Muscle layer of duodenum (tissue), 2 donors: ENCODE results near the gene TSPAN11.

Experiments
- H3K27ac ChIP-seq: one replicate; pipeline ENCODE4 v1.7.0; 2013; ENCODE audit warnings: mild to moderate bottlenecking, low read length
- H3K27me3 ChIP-seq: one replicate; pipeline ENCODE4 v1.7.0; 2013; ENCODE audit warnings: low read depth, mild to moderate bottlenecking, control low read depth, low read length
- H3K36me3 ChIP-seq, 2 donors: one replicate each; pipeline ENCODE4 v1.7.0; 2013; ENCODE audit warnings: low read length in 2 of 2, control low read depth in 1 of 2, mild to moderate bottlenecking in 1 of 2; ENCODE audit not compliant: insufficient read depth in 2 of 2, control insufficient read depth in 1 of 2
- H3K4me1 ChIP-seq, 2 donors: one replicate each; pipeline ENCODE4 v1.7.0; 2013; ENCODE audit warnings: low read length in 2 of 2, mild to moderate bottlenecking in 2 of 2, control low read depth in 1 of 2, moderate library complexity in 1 of 2; ENCODE audit not compliant: insufficient read depth in 2 of 2, control insufficient read depth in 1 of 2
- H3K4me3 ChIP-seq, 2 donors: one replicate each; pipeline ENCODE4 v1.7.0; 2013; ENCODE audit warnings: low read length in 2 of 2, low read depth in 1 of 2, mild to moderate bottlenecking in 1 of 2
- H3K9me3 ChIP-seq, 2 donors: one replicate each; pipeline ENCODE4 v1.7.0; 2013; ENCODE audit warnings: low read length in 2 of 2, control low read depth in 1 of 2, mild to moderate bottlenecking in 1 of 2; ENCODE audit not compliant: control insufficient read depth in 1 of 2
- donor health status: healthy.

TSPAN11 gene

DNA sequence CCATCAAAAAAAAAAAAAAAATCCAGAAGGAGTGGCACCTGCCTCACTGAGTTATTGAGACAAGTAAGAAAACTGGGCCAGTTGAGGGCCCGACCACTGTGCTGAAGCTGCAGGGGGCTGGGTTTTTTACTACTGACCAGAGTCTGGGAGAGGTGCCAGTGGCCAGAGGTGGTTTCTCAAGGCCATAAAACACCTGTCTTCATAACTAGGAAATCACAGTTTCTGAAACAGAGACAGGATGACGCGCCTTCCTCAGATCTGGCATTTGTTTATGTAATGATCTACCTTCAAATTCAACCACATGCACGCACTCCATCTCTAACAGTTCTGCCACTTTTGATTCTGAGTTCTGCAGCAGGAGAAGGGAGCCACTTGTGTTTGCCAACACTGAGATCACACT is 12.7 kb downstream of the TSPAN11 start:
- Histone ChIP-seq H3K27ac (no peak overlapping the region), H3K4me3 (no peak overlapping the region), H3K27me3 (no peaks in the 10 kb centered on the region), H3K36me3 (no peaks in the 10 kb centered on the region), H3K4me1 (peaks cover 0 to 7% of the 10 kb centered on the region in 2 donors), H3K9me3 (no peaks in the 10 kb centered on the region)

DNA sequence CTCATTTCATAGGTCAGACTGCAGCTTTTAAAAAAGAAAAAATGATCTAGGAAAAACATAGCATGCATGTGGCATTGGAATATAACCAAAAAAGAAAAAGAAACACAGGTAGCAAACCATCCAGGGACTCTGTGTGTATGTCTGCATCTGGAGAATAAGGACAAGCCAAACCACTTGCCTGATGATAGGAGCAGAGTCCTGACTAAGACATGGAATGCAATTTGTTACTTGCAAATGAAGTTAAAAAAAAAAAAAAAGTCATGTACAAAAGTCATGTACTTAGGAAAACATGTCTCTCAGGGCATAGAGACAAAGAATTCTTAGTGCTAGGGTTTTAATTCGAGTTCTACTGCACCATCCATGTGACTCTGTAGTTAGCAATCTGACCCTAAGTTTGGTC is 15.9 kb downstream of the TSPAN11 start:
- Histone ChIP-seq H3K4me3 (no peak overlapping the region), H3K27me3 (no peaks in the 10 kb centered on the region), H3K36me3 (no peaks in the 10 kb centered on the region), H3K27ac (no peak overlapping the region), H3K9me3 (no peaks in the 10 kb centered on the region), H3K4me1 (peaks cover 0 to 11% of the 10 kb centered on the region in 2 donors)

DNA sequence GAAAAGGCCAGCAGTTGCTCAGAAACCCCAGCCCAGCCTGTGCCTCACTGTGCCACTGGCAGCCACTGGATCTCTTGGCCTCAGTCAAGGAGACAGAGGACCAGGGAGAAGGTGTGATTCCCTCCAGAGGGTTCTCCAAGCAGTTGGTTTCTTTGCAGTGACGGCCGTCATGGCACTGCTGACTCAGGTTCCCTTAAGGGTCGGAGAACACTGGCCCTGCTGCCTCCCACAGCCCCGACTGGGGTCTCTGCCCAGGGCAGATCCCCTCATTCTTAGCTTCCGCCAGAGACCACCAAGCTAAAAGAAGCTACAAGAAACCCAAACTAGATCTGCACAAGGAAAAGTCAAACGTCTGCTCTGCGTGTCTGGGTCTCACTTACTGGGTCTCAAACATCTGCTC is 16.4 kb downstream of the TSPAN11 start:
- no peaks in the 10 kb centered on the region for H3K36me3 ChIP-seq
- H3K4me3 ChIP-seq = no peak overlapping the region
- no peaks in the 10 kb centered on the region for H3K27me3 ChIP-seq
- H3K27ac ChIP-seq = no peak overlapping the region
- H3K4me1 ChIP-seq = peaks cover 0 to 11% of the 10 kb centered on the region in 2 donors
- H3K9me3 ChIP-seq = no peaks in the 10 kb centered on the region

DNA sequence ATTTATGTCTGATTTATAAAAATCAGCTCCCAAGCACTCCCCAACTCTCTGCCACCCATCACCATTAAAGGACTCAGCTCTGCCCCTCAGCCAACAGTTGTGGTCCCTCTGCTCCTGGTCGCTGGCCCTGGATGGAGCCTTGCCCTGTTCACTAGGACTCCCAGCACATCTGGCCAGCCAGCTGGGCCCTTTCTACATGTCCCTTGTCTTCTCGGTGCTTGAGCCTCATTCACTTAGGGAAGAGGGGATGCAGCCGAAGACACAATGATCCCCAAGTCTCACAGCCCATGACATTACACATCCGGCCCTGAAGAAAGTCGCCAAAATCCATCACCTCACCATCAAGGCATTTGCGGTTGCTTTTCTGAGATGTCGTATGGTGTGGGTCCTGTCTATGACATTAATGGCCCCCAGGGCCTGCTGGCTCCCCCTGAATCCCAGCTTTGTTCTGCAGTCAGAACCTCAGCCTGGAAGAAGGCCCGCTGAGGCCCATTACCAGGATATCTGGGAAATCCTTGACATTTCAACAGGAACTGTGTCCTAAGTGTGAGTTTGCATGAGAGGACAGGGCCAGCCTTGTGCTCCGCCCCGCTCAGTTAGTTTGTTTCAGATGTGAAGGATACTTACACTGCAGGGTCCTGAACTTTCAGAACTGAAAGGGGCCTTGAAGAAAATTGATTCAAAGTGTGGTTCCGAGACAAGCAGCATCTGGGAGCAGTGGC is 19.1 kb downstream of the TSPAN11 start:
- H3K9me3 ChIP-seq = no peaks in the 10 kb centered on the region
- peaks cover 0 to 11% of the 10 kb centered on the region in 2 donors for H3K4me1 ChIP-seq
- H3K27me3 ChIP-seq = no peaks in the 10 kb centered on the region
- H3K27ac ChIP-seq = peak overlapping the region; percentile 63
- H3K4me3 ChIP-seq = no peak overlapping the region
- no peaks in the 10 kb centered on the region for H3K36me3 ChIP-seq

DNA sequence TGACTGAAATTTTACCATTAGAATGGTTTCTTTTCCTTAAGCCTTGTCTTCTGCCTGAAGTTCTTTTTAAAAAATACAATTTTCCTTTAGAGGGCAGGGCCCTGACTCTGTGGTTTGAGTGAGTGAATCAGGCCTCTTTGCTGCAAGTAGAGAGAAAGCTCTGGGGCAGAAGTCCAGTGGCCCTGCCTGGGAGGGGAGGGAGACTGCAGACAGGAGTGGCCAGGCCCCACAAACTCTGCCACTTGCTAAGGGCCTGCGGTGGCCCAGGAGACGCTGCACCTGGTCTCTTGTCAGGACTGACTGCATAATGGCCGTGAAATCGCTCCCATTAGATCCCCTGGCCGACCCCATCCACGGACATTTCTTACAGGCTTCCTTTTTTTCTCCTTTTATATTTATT is 25.5 kb downstream of the TSPAN11 start:
- H3K27ac ChIP-seq = no peak overlapping the region
- no peaks in the 10 kb centered on the region for H3K36me3 ChIP-seq
- H3K27me3 ChIP-seq = no peaks in the 10 kb centered on the region
- no peak overlapping the region for H3K4me3 ChIP-seq
- peaks cover 0 to 39% of the 10 kb centered on the region in 2 donors for H3K4me1 ChIP-seq
- H3K9me3 ChIP-seq = no peaks in the 10 kb centered on the region

DNA sequence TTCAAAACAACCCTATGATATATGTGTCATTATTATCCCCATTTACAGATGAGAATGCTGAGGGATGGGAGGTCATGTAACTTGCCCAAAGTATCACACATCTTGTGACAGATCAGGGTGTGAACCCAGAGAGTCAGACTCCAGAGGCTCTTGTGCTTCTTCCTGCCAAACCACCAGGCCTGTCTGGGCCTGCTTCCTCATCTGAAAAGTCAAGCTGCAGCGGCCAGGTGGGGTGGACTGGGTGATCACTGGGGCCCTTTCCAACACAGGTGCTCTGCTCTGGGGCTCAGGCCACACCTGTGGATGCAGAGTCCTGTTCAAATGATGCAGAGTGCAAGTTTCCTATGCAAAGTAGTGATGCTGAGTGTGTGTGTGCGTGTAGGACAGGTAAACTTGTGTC is 26.7 kb downstream of the TSPAN11 start:
- H3K4me1 ChIP-seq = peaks cover 0 to 42% of the 10 kb centered on the region in 2 donors
- H3K9me3 ChIP-seq = no peaks in the 10 kb centered on the region
- H3K27me3 ChIP-seq = no peaks in the 10 kb centered on the region
- H3K4me3 ChIP-seq = no peak overlapping the region
- H3K36me3 ChIP-seq = no peaks in the 10 kb centered on the region
- H3K27ac ChIP-seq = no peak overlapping the region

DNA sequence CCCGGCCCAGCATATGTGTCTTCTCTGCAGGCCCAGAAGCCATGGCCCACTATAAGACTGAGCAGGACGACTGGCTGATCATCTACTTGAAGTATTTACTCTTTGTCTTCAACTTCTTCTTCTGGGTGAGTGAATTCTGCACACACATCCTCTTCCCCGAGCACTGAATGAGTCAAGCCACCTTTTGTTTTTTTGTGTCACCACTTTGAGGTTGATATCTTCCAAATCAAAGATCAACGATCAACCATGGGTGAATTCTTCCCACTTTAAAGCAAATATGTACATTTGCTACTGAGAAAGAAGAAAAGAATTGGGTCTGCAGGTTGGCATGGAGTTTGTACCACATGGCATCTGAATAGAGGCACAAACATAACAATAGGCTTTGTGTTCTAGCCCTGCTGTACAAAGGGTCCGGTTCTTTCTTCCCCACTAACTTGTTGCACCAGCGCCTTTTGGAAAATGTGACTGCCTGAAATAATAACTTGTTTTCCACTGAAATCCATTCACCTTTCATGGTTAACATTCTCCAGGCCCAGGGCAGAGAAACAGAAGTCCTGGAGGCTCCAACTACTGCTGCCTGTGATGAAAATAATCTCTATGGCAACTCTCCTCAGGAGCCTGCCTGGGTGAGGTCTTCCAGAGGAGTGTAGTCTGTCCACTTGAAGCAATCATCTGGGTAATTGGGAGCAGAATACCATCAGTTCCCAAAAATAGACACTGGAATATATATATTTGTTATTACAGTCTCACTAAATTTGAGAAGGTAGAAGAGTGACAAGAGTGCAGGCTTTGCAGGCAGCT is 27.6 kb downstream of the TSPAN11 start:
- H3K27me3 ChIP-seq = no peaks in the 10 kb centered on the region
- peaks cover 0 to 42% of the 10 kb centered on the region in 2 donors for H3K4me1 ChIP-seq
- H3K4me3 ChIP-seq = no peak overlapping the region
- H3K9me3 ChIP-seq = no peaks in the 10 kb centered on the region
- no peaks in the 10 kb centered on the region for H3K36me3 ChIP-seq
- no peak overlapping the region for H3K27ac ChIP-seq

DNA sequence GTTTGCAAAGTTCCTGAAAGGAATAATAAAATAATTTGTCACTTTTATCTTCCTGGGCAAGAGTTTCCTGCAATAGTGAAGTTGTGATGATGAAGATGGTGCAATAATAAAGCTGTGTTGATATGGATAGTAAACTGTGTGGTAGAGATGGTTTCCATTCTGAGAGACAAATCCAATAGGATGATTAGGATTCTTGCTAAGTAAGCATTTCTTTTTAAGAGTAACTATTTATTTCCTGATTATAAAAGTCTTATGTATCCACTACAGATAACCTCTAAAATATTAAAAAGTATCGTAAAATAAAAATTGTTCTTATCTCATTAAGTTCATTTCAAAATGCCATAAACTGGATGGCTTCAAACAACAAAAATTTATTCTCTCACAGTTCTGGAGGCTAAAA is 28.7 kb downstream of the TSPAN11 start:
- H3K4me3 ChIP-seq = no peak overlapping the region
- H3K9me3 ChIP-seq = no peaks in the 10 kb centered on the region
- no peak overlapping the region for H3K27ac ChIP-seq
- H3K36me3 ChIP-seq = no peaks in the 10 kb centered on the region
- H3K27me3 ChIP-seq = no peaks in the 10 kb centered on the region
- peaks cover 0 to 42% of the 10 kb centered on the region in 2 donors for H3K4me1 ChIP-seq

DNA sequence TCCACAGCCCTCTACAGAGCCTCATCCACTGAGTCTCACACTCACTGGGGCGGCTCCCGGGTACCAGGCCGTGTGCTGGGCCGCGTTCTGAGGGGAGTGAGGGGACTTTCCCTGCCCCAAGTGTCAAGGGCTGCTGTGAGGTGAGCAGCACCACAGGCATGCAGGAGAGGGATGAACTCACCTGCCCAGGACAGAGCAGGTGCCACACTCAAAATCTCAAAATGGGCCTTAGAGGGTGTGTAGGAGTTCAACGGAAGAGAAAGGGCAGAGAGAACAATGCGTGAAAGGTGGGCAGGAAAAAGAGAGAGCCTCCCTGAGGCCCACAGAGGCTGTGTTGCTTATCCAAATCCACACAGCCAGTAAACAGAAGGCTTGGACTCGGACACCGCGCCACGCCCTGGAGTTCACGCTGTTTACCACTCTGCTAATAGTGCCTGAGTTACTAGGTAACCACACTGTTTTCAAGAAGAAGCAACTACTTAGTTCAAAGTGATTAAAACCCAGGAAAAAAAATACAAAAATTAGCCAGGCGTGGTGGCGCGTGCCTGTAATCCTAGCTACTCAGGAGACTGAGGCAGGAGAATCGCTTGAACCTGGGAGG is 32.7 kb downstream of the TSPAN11 start:
- Histone ChIP-seq H3K27ac (no peak overlapping the region), H3K36me3 (no peaks in the 10 kb centered on the region), H3K4me1 (peaks cover 0 to 14% of the 10 kb centered on the region in 2 donors), H3K9me3 (no peaks in the 10 kb centered on the region), H3K4me3 (no peak overlapping the region), H3K27me3 (no peaks in the 10 kb centered on the region)

DNA sequence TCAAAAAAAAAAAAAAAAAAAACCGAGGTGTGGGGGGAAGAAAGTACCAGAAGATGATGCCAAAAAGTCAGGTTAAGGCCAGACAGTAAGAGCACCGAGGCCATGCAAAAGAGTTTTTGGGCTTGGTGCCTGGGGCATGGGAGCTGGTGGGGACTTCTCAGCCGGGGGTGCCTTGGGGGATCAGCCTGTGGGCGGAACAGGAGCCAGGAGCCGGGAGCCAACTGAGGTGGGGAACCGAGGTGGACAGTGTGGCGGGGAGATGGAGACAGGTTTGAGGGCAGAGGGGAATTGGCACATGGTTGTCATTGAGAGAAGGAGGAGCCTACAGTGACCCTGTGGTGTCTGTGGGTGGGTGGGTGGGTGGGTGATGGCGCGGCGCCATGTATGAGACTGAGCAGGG is 33.2 kb downstream of the TSPAN11 start:
- Histone ChIP-seq H3K4me1 (peaks cover 0 to 9% of the 10 kb centered on the region in 2 donors), H3K27me3 (no peaks in the 10 kb centered on the region), H3K27ac (no peak overlapping the region), H3K9me3 (no peaks in the 10 kb centered on the region), H3K36me3 (no peaks in the 10 kb centered on the region), H3K4me3 (no peak overlapping the region)

DNA sequence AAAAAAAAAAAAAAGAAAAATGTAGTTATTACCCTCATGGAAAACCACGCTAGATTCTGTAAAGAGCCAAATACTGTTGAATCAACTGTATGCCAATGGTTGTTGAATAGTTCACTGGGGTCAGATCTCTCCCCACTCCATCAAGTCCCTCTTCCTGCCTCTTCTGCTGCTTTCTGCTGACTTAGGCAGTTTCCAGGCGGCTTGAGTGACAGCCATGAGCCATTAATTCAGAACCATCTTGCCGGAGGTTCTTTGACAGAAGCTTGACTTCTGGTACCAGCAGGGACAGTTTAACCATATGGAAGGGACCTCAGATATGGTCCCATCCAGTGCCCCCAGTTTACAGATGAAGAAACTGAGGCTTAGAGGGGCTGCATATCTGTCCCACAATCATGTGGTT is 34.5 kb downstream of the TSPAN11 start:
- no peaks in the 10 kb centered on the region for H3K36me3 ChIP-seq
- H3K4me1 ChIP-seq = peaks cover 0 to 6% of the 10 kb centered on the region in 2 donors
- no peaks in the 10 kb centered on the region for H3K9me3 ChIP-seq
- H3K4me3 ChIP-seq = no peak overlapping the region
- H3K27ac ChIP-seq = no peak overlapping the region
- H3K27me3 ChIP-seq = no peaks in the 10 kb centered on the region
